Muscle layer of colon (tissue), 2 donors: Measurements from ENCODE around the gene RNF167.
"Not testable (repeated sequence)": the region's sequence is repeated elsewhere in the genome, so short reads cannot be mapped to it uniquely, and the experiment has no call there.

Experiments
- H3K27ac ChIP-seq: one replicate; pipeline ENCODE4 v1.7.0; 2013; ENCODE audit warnings: low read depth, mild to moderate bottlenecking, low read length, moderate library complexity
- H3K27me3 ChIP-seq, 2 donors: one replicate each; pipeline ENCODE4 v1.7.0; 2013; ENCODE audit warnings: low read length in 2 of 2, mild to moderate bottlenecking in 2 of 2; ENCODE audit not compliant: insufficient read depth in 2 of 2, control insufficient read depth in 1 of 2
- H3K36me3 ChIP-seq: one replicate; pipeline ENCODE4 v1.7.0; 2013; ENCODE audit warnings: mild to moderate bottlenecking, low read length; ENCODE audit not compliant: insufficient read depth
- H3K4me1 ChIP-seq: one replicate; pipeline ENCODE4 v1.7.0; 2013; ENCODE audit warnings: mild to moderate bottlenecking, low read length; ENCODE audit not compliant: insufficient read depth
- H3K4me3 ChIP-seq, 2 donors: one replicate each; pipeline ENCODE4 v1.7.0; 2013; ENCODE audit warnings: low read length in 2 of 2, low read depth in 1 of 2, mild to moderate bottlenecking in 1 of 2, moderate library complexity in 1 of 2
- H3K9ac ChIP-seq: one replicate; pipeline ENCODE4 v1.7.0; 2013; ENCODE audit warnings: low read length
- H3K9me3 ChIP-seq: one replicate; pipeline ENCODE4 v1.7.0; 2013; ENCODE audit warnings: mild to moderate bottlenecking, low read length
- donor health status: abdominal sarcoma.
- donor health status: Adenocarcinoma of cecum.

Gene RNF167

DNA sequence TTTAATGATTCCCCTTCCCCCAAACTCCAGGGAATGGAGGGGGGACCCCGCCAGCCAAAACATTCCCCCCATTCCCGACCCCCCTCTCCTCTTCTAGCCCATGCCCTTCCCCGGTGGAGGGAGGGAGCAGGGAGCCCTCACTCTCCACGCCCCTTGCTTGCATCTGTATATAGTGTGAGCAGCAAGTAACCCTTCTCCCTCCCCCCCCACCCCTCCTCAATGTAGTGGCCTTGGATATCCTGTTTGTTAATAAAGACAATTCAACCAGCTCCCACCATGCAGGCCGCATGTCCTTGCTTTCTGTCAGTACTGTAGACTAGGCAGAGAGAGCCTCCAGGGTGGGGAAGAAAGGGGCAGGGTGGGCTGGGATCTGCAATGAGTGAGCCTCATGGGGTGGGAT lies 42.3 kb upstream of the RNF167 start:
- no peaks in the 10 kb centered on the region for H3K9me3 ChIP-seq
- peaks cover 34% of the 10 kb centered on the region for H3K36me3 ChIP-seq
- H3K4me3 ChIP-seq, result no peak overlapping the region
- H3K4me1 ChIP-seq, result peaks cover 11% of the 10 kb centered on the region
- H3K27ac ChIP-seq, result no peak overlapping the region
- no peak overlapping the region for H3K9ac ChIP-seq
- H3K27me3 ChIP-seq, result peaks cover 11 to 30% of the 10 kb centered on the region in 2 donors

DNA sequence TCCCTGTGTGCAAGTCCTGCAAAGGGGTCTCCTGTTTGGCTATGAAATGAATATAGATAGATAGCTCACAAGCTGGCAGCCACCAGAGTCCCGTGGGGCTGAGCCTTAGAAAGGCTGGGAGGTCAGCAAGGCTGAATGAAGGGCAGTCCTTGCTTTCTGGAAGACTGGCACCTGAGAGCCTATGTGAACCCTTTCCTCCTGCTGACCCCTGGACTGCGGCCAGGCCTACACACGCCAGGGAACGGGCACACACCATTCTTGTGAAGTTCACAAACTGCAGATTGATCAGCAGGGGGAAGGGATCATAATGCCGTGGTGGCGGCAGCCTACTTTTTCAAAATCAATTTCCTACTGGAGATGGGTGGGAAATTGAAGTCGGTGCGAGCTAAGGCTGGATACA lies 41.7 kb upstream of the RNF167 start:
- Histone ChIP-seq H3K9ac (no peak overlapping the region), H3K36me3 (peaks cover 29% of the 10 kb centered on the region), H3K27me3 (peaks cover 11 to 30% of the 10 kb centered on the region in 2 donors), H3K4me1 (peaks cover 11% of the 10 kb centered on the region), H3K9me3 (no peaks in the 10 kb centered on the region), H3K4me3 (no peak overlapping the region), H3K27ac (no peak overlapping the region)

DNA sequence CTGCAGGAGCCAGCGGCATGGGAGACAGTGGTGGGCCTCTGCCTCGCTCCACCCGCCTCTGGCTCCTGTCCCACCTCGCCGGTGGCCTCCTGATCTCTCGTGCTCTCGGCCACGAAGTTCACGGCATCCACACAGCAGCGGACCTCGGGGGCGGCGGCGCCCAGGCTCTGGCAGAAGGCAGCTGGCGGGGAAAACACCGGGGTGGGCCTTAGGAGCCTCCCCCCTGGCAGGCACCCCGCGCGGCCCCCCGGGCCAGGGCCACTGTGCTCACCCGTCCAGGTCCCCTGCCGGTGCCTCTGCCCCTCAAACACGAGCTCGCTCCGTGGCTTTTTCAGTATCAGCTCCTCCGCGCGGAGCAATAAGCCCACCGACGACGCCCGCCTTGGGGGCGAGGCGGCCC lies 41.1 kb upstream of the RNF167 start:
- Histone ChIP-seq H3K27me3 (peaks cover 11 to 32% of the 10 kb centered on the region in 2 donors), H3K36me3 (peaks cover 24% of the 10 kb centered on the region), H3K9ac (no peak overlapping the region), H3K27ac (no peak overlapping the region), H3K9me3 (no peaks in the 10 kb centered on the region), H3K4me1 (peaks cover 11% of the 10 kb centered on the region), H3K4me3 (peak overlapping the region in 1 of 2 donors; percentile 23)

DNA sequence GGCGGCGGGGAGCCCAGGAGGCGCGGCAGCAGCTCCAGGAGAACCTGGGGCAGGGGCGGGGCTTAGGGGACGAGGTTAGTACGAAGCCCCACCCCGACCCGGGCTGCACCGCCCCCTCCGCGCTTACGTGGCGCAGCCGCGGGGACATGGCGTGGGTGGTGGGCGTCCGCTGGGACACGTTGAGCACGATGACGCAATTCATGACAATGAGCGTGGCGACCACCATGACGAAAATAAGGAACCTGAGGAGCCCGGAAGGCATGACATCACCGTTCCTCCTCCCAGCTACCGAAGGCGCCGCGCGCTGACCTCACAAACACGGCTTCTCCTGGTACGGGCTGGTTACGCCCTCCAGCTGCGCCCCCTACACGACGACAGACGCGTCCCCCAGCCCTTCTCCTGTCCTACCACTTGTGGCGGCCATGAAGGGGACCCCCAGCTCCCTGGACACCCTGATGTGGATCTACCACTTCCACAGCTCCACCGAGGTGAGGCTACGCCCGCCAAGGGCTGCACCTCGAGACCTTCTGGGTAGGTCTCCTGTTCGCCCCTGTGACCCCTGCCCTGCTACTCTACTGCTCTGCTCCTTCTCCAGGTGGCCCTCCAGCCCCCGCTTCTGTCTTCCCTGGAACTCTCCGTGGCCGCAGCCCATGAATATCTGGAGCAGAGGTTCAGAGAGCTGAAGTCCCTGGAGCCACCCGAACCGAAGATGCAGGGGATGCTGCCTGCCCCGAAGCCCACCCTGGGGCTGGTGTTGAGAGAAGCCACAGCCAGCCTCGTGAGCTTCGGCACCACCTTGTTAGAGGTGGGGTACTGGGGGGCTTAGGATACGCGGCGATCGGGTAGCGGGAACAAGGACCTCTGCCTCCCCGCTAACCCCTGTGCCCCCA lies 40.5 kb upstream of the RNF167 start, which contains the start of gene C17orf107:
Gene C17orf107, plus strand, starts transcription at position 196 of the 890 bp plus-strand sequence. Its CDS starts 227 bp downstream, at position 423.
- Histone ChIP-seq H3K4me1 (peaks cover 11% of the 10 kb centered on the region), H3K36me3 (peaks cover 19% of the 10 kb centered on the region), H3K9me3 (no peaks in the 10 kb centered on the region), H3K9ac (no peak within 1 kb of the TSS), H3K27me3 (peaks cover 11 to 35% of the 10 kb centered on the region in 2 donors), H3K4me3 (peak within 1 kb of the TSS in 1 of 2 donors; percentile 23), H3K27ac (no peak within 1 kb of the TSS)

DNA sequence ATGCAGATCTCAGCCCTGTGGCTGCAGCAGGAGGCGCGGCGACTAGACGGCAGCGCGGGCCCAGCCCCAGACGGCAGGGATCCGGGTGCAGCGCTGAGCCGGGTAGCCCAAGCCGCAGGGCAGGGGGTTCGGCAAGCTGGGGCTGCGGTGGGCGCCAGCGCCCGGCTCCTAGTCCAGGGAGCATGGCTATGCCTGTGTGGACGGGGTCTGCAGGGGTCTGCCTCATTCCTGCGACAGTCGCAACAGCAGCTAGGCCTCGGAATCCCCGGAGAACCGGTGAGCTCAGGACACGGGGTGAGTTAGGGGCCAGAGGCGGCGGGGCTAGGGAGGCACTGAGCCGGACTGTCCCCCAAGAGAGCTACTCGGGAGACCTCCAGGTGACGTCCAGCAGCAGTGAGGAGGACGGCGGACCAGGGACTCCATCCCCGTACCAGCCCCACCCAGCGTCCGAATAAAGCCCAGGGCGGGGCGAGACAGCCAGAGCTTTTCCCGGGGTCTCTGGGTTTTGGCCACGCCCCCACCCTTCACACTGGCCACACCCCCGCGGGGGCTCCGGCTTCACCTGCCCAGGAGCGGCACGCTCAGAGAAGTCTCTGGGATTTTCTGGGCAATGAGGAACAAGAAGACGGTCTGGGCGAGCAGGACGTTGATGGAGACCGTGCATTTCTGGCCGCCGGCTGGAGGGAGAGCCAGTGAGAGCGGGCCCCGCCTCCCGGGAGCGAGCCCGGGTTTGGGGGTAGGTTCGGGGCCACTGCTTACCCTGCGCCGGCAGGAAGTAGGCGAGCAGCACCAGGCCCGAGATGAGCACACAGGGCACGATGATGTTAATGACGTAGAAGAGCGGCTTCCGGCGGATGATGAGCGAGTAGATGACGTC lies 39.6 kb upstream of the RNF167 start:
- peaks cover 11% of the 10 kb centered on the region for H3K4me1 ChIP-seq
- H3K36me3 ChIP-seq, result peaks cover 10% of the 10 kb centered on the region
- H3K9ac ChIP-seq, result no peak overlapping the region
- peak overlapping the region in 1 of 2 donors; percentile 23 for H3K4me3 ChIP-seq
- no peak overlapping the region for H3K27ac ChIP-seq
- peaks cover 11 to 35% of the 10 kb centered on the region in 2 donors for H3K27me3 ChIP-seq
- H3K9me3 ChIP-seq, result no peaks in the 10 kb centered on the region

DNA sequence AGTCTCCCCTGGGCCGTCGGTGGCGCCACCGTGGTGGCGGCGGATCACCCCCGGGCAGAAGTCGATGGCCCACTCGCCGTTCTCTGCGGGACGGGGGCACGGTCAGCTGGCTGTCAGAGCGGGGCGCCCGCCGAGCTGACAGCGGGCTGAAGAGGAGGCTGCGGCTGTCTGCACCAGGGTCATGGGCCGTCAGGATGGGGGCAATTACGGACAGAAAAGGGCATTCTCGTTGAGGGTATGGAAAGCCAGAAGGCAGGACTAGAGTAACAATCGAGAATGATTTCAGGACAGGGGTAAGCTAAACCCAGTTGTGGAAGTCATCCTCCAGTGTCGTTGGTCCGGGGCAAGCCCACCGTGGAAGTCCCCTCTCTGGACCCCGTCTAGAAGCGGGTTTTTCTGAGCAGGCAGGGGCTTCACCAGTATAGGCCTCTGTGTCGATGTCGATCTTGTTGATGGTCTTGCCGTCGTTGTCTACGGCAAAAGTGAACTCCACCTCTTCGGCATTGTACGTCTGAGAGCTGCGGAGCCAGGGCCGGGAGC lies 38.9 kb upstream of the RNF167 start:
- Histone ChIP-seq H3K27me3 (peaks cover 11 to 35% of the 10 kb centered on the region in 2 donors), H3K4me3 (no peak overlapping the region), H3K9me3 (no peaks in the 10 kb centered on the region), H3K36me3 (peaks cover 4% of the 10 kb centered on the region), H3K4me1 (peaks cover 11% of the 10 kb centered on the region), H3K27ac (no peak overlapping the region), H3K9ac (no peak overlapping the region)

DNA sequence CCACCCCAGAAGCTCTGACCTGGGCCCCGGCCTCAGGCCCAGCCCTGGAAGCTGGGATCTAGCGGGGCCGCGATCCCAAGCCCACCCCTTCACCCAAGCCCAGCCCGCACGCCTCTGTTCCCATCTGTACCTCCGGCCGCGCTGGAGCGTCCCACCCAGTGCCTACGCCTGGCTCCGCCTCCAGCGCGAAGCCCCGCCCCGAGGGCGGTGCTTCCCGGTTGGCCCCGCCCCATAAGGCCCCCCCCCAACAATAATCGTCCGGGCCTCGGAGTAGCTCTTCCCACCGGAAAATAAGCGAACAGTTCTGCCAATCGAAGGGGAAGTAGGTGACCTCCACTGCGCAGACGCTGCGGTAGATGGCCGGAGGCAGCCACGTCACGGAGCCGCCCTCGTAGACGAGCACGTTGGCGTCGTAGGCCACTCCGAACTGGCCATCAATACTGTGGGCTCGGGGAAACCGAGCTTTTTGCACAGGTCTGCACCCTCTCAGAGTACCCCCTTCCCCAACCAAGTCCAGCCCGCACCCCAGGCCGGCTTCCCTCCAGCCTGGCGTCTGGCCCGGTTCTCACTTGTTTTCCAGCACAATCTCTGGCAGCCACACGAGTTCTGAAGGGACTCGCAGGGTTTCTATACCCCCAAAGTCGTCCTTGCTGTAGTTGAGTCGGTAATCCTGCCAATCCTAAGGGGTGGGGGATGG lies 38.3 kb upstream of the RNF167 start:
- no peak overlapping the region for H3K4me3 ChIP-seq

DNA sequence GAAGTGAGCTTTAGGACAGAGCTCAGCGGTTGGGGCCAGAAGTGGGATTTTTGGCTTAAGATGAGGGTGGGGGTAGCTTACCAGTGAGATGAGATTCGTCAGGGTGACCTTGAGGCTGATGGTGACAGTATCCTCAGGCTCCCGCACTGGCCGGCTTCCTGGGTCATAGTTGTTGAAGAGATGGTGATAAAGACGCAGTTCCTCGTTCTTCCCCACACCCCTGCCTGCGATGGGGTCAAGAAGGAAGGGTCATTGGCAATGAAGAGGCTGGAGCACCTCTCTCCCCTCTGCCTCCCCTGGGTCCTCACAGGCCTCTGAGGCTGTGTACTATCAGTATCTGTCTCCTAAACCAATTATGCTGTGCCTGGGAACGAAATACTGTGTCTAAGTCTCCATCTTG lies 37.5 kb upstream of the RNF167 start:
- Histone ChIP-seq H3K4me1 (peaks cover 11% of the 10 kb centered on the region), H3K4me3 (no peak overlapping the region), H3K36me3 (no peaks in the 10 kb centered on the region), H3K27ac (no peak overlapping the region), H3K27me3 (peaks cover 11 to 35% of the 10 kb centered on the region in 2 donors), H3K9ac (no peak overlapping the region), H3K9me3 (no peaks in the 10 kb centered on the region)

More for the DNA sequence above, 38.3 kb upstream of the RNF167 start:
- peaks cover 11% of the 10 kb centered on the region for H3K4me1 ChIP-seq
- H3K27me3 ChIP-seq, result peaks cover 11 to 35% of the 10 kb centered on the region in 2 donors
- H3K36me3 ChIP-seq, result no peaks in the 10 kb centered on the region
- no peak overlapping the region for H3K27ac ChIP-seq
- H3K9ac ChIP-seq, result no peak overlapping the region
- H3K9me3 ChIP-seq, result no peaks in the 10 kb centered on the region

DNA sequence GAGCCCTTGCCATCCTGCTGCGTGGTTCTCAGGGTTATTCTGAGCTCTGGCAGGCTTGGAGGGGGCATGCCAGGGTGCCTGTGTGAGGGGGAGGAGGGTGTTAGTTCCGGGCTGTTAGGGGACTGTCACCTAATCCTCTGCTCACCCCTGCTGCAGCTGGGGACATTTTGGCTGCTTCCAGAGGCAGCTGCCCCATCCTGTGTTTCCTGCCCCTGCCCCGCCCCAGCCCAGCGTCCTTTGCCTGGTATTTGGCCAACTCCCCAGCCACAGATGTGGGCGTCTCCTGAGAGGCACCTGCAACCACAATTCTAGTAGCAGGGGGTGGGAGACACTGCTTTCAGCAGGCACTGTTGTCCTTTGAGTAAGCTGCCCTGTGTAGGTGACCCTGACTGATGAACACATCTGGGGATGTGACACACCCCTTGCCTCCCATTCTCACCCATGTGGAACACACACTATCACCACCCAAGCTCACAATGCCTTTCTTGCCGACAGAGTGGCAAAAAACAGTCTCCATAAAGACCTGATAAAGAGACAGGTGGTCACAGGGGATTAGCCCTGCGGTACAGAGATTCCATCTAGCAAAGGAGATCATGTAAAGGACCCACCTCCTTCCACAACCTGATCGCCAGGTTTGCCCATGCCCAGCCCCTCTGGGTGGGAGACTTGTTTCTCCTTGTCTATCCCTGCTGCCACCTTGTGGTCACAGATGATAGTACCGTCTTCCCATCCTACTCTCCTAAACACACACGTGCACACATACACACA lies 36.8 kb upstream of the RNF167 start, which contains the start of gene CHRNE:
Gene CHRNE, minus strand, starts transcription at position 48 of the 768 bp plus-strand sequence. Its CDS starts 35 bp downstream, at position 13.
- peaks cover 11% of the 10 kb centered on the region for H3K4me1 ChIP-seq

DNA sequence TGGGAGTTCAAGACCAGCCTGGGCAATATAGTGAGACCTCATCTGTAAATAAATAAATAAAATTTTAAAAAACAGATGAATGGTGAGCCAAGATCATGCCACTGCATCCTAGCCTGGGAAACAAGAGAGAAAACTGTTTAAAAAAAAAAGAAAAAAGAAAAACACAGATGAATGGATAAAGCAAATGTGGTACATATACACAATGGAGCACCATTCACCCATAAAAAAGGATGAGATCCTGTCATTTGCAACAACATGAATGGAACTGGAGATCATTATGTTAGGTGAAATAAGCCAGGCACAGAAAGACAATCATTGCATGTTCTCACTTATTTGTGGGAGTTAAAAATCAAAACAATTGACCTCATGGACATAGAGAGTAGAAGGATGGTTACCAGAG lies 33.4 kb upstream of the RNF167 start:
- not testable (repeated sequence) for H3K4me3 ChIP-seq, H3K27me3 ChIP-seq, H3K36me3 ChIP-seq, H3K9ac ChIP-seq, H3K27ac ChIP-seq, H3K9me3 ChIP-seq
- H3K4me1 ChIP-seq, result peaks cover 14% of the 10 kb centered on the region

More for the DNA sequence above, 36.8 kb upstream of the RNF167 start, which contains the start of gene CHRNE:
- Histone ChIP-seq H3K9me3 (no peaks in the 10 kb centered on the region), H3K9ac (no peak within 1 kb of the TSS), H3K36me3 (no peaks in the 10 kb centered on the region), H3K4me3 (no peak within 1 kb of the TSS), H3K27ac (no peak within 1 kb of the TSS), H3K27me3 (peaks cover 11 to 35% of the 10 kb centered on the region in 2 donors)
